Thyroid gland (tissue), 4 donors: Measurements from ENCODE around the gene BANF2. TPM values are rescaled to one million over a fixed set of nuclear protein-coding genes. Genes with fewer than 3 reads are reported as not detected.
A peak's percentile ranks its signal among the peaks of the same experiment; 100 is the strongest.

ENCODE experiments used
- DNase-seq, 2 donors: peaks; one replicate each; pipeline ENCODE4 v3.0.0-alpha.2; 2019
- H3K27ac ChIP-seq, 3 donors: fragments of 200-600 bp; sonication (generic); 1 replicate in 2 of 3; 2 replicates in 1 of 3; pipeline ENCODE4 v1.5.1; 2016 to 2019; ENCODE audit warnings: mild to moderate bottlenecking in 1 of 3, moderate library complexity in 1 of 3
- H3K27me3 ChIP-seq: fragments of 200-600 bp; sonication (generic); one replicate; pipeline ENCODE4 v1.5.1; 2019
- H3K36me3 ChIP-seq, 2 donors: fragments of 200-600 bp; sonication (generic); one replicate each; pipeline ENCODE4 v1.5.1; 2016 to 2019
- H3K4me1 ChIP-seq, 2 donors: fragments of 200-600 bp; sonication (generic); one replicate each; pipeline ENCODE4 v1.5.1; 2017 to 2019
- H3K4me3 ChIP-seq, 3 donors: fragments of 200-600 bp; sonication (generic); replicated peaks in 1 of 3; 1 replicate in 2 of 3; 2 replicates in 1 of 3; pipeline ENCODE4 v1.5.1; 2016; ENCODE audit warnings: mild to moderate bottlenecking in 1 of 3
- H3K9me3 ChIP-seq: fragments of 200-600 bp; sonication (generic); one replicate; pipeline ENCODE4 v1.5.1; 2017
- CTCF ChIP-seq, 6 experiments: fragments of 200-600 bp in 3 of 6; fragments of 450-650 bp in 3 of 6; sonication (generic) in 3 of 6; IDR thresholded peaks; one replicate each; pipeline ENCODE4 v1.5.1; 2016 to 2019; ENCODE audit warnings: antibody characterized with exemption in 6 of 6, mild to moderate bottlenecking in 2 of 6, inconsistent platforms in 1 of 6, moderate library complexity in 1 of 6
- POLR2A ChIP-seq, 2 donors: fragments of 450-650 bp; IDR thresholded peaks; one replicate each; pipeline ENCODE4 v1.6.1; 2017; ENCODE audit warnings: antibody characterized with exemption in 2 of 2, mild to moderate bottlenecking in 2 of 2, moderate library complexity in 1 of 2
- whole genome bisulfite sequencing, 2 donors: methylation state at CpG; one replicate each; pipeline ENCODE4 v1.1.5; 2017; 5-methylcytosine and 5-hydroxymethylcytosine counted together
- intact Hi-C: fragments of 100-400 bp; cut with DNase I; formaldehyde crosslinking; loops from one replicate; pipeline ENCODE4 v1.15.1; 2023
- total RNA-seq, 4 donors: library from RNA; depleted of rRNA; stranded (reverse); fragments of >200 nt; gene quantifications; one replicate each; pipeline ENCODE4 v1.2.3, GENCODE V29; 2016

BANF2 gene
- total RNA-seq, 4 donors from 2014 or later, result 15.2 TPM; not detected in 3

- H3K4me1 ChIP-seq, result peaks cover 59 to 71% of the 10 kb centered on the region in 2 donors
- H3K36me3 ChIP-seq, result no peaks in the 10 kb centered on the region
- WGBS, 2 donors, result 57 to 69% methylated on average over 7 to 10 of the region's 10 CpGs
- no peak for DNase-seq
- H3K27me3 ChIP-seq, result no peaks in the 10 kb centered on the region
- no peak overlapping the region for H3K4me3 ChIP-seq
- H3K9me3 ChIP-seq, result no peaks in the 10 kb centered on the region
- peak overlapping the region; percentile 23 to 89 (median 52) for H3K27ac ChIP-seq
- TF ChIP-seq POLR2A (IDR thresholded peaks at IDR 0.05) (no peak), CTCF (IDR thresholded peaks at IDR 0.05) (no peak)
- intact Hi-C loops, result loop anchor here (10.0 kb wide), 1 partner anchor 252 kb away; no protein-coding TSS in a partner anchor
Measured at GRCh38 chr20:17652411-17652810, 47.4 kb upstream of the BANF2 start.

GRCh38 chr20:17653835-17654648, 45.7 kb upstream of the BANF2 start:
- Histone ChIP-seq H3K36me3 (peaks cover 7 to 12% of the 10 kb centered on the region in 2 donors), H3K4me1 (peaks cover 43 to 55% of the 10 kb centered on the region in 2 donors), H3K9me3 (no peaks in the 10 kb centered on the region), H3K4me3 (no peak overlapping the region), H3K27ac (peak overlapping the region; percentile 27 to 62 (median 45)), H3K27me3 (no peaks in the 10 kb centered on the region)
- no peak for DNase-seq
- WGBS, 2 donors, result 88 to 92% methylated on average over 6 to 11 of the region's 11 CpGs
- intact Hi-C loops, result loop anchor here (10.0 kb wide), 1 partner anchor 251 kb away; no protein-coding TSS in a partner anchor
- TF ChIP-seq CTCF (IDR thresholded peaks at IDR 0.05) (no peak), POLR2A (IDR thresholded peaks at IDR 0.05) (no peak)

DNA sequence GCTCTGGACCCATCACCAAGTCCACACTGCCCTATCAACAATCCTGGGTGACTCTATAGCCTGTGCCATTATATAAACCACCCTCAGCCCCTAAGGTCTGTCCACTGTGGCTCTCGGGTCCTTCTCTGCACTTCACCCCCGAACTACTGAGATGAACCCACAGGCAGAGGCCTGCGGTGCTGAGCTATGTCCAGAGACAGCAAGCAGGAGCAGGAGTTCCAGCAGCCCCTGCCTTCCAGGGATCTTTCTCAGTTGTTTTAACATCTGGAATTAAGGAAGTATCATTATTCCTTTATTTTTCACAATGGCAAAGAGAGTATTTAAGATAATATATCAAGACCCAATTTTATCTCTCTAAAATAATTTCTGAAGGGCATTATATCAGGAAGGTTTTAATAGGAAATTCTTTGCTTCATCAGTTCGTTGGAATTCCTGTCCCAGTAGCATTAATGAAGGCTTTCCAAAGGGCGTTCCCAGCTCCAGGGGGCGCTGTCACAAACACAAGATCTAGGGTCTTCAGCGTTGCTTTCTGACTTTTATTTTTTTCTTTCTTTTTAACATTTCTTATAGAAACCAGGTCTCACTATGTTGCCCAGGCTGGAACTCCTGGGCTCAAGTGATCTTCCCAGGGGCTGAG, 45.0 kb upstream of the BANF2 start:
- H3K9me3 ChIP-seq, result no peaks in the 10 kb centered on the region
- intact Hi-C loops, result loop anchor here (10.0 kb wide), 1 partner anchor 250 kb away; no protein-coding TSS in a partner anchor
- peak; percentile 74 to 80 for DNase-seq
- TF ChIP-seq CTCF (IDR thresholded peaks at IDR 0.05), result peak in 5 of 6 experiments; percentile 38 to 65 (median 51)
- no peak for TF ChIP-seq POLR2A (IDR thresholded peaks at IDR 0.05)
- no peaks in the 10 kb centered on the region for H3K27me3 ChIP-seq
- WGBS, 2 donors, result 40 to 46% methylated on average over 7 of the region's 7 CpGs
- H3K36me3 ChIP-seq, result peaks cover 7 to 16% of the 10 kb centered on the region in 2 donors
- peak overlapping the region; percentile 27 to 62 (median 45) for H3K27ac ChIP-seq
- no peak overlapping the region for H3K4me3 ChIP-seq
- peaks cover 35 to 50% of the 10 kb centered on the region in 2 donors for H3K4me1 ChIP-seq

- no peaks in the 10 kb centered on the region for H3K9me3 ChIP-seq
- H3K27ac ChIP-seq, result peak overlapping the region in 2 of 3 donors; percentile 18 to 62
- no peaks in the 10 kb centered on the region for H3K27me3 ChIP-seq
- DNase-seq, result no peak
- no peak overlapping the region for H3K4me3 ChIP-seq
- H3K36me3 ChIP-seq, result peaks cover 7 to 19% of the 10 kb centered on the region in 2 donors
- intact Hi-C loops, result loop anchor here (10.0 kb wide), 1 partner anchor 250 kb away; no protein-coding TSS in a partner anchor
- TF ChIP-seq POLR2A (IDR thresholded peaks at IDR 0.05) (no peak), CTCF (IDR thresholded peaks at IDR 0.05) (peak in 1 of 6 experiments; percentile 2)
- H3K4me1 ChIP-seq, result peaks cover 30 to 50% of the 10 kb centered on the region in 2 donors
- WGBS, 2 donors, result 69 to 79% methylated on average over 7 of the region's 7 CpGs
Measured at GRCh38 chr20:17655286-17655651, 44.5 kb upstream of the BANF2 start.
